ENCODE results near the gene C11orf91.
"Not testable (repeated sequence)": the region's sequence is repeated elsewhere in the genome, so short reads cannot be mapped to it uniquely, and the experiment has no call there.

C11orf91 gene

DNA sequence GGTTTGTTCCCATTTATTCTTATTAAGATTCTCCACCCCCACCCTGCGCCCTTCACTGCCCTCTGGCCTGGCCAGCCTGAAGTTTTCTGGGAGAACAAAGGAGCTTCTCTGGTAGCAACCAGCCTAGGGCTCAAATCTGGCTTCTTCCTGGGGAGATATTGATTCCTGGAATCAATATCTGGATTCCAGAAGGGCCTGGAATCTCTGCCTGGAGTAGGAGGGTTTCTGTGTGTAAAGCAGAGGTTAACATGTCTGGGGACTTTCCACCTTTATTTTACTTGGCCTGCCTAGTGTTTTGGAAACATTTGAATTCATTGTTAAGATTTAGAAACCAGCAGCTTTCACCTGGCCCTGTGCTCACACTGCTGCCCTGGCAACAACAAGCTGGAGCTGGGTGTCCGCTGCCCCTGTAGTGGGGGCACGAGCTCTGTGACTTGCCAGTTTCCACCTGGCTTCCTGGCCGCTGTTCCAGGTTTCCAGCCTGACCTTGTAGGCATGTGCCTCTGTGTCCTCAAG lies 5.5 kb downstream of the C11orf91 start:
- no peak for DNase-seq

DNA sequence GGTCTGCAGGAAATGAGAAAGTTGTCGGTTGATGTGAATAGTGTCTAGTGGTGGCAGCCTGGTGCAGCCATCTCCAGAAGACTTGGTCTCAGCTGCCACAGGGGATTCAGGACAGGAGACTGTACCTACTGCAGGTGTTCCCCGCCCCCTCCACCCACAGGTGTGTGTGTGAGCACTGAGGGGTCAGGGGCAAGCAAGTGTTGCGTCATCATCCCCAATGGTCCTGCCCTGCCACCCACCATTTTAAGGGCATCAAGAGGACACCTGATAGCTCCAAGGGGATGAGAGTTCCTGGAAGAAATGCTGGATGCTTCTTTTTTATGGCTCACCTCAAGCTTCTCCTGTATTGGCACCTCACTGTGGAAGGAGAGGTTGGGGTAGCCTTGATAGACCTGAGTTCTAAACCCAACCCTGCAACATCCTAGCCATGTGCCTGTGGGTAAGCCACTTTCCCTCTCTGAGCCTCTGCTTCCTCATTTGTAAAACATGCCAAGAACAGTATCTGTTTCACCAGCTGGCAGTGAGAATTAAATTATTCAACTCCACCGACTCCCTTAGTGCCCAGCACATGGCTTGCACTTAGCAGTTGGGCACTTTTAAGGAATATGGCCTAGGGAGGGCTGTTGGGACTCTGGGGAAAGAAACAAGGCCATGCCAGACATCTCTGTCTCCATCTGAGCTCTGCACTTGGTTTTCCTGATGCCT lies 6.1 kb downstream of the C11orf91 start:
- DNase-seq: no peak

DNA sequence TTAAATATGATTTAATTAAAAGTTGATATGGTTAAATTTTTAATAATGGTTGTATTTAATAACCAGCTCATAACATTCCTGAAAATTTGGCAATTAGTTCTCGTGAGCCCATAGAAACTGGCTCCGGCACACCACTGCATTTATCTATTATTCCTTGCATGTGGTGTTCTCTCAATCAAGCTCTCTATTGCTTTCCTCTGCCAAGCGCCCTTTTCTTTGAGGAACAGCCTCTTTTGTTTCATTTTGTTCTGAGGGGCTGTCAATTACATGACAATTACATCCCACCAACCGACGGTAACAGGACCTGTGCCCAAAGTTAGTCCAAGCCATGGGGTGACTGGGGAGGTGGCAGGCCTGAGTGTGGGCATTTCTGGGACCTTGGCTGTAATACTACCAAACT lies 8.1 kb downstream of the C11orf91 start:
- DNase-seq: no peak

DNA sequence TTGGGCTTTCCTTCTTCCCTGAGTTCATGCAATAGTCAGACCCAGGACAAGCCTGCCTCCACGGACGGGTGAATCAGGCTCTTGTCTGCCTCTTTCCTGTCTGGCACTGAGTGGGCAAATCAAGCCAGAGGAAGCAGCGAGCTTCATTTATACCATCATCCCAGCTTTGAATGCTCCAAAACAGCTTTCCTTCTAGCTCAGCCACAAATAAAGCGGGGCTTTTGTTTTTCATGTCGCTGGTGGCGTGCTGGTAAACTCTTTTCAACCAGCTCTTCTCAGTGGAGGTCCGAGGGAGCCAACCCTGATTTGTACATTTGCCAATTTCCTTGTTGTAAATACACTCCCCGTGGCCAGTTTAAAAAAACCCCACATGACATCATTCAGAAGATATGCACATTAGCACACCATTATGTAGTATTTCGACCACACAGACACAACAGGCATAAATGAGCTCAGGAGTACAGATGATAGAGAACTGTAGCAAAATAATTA lies 8.6 kb downstream of the C11orf91 start:
- DNase-seq: no peak

DNA sequence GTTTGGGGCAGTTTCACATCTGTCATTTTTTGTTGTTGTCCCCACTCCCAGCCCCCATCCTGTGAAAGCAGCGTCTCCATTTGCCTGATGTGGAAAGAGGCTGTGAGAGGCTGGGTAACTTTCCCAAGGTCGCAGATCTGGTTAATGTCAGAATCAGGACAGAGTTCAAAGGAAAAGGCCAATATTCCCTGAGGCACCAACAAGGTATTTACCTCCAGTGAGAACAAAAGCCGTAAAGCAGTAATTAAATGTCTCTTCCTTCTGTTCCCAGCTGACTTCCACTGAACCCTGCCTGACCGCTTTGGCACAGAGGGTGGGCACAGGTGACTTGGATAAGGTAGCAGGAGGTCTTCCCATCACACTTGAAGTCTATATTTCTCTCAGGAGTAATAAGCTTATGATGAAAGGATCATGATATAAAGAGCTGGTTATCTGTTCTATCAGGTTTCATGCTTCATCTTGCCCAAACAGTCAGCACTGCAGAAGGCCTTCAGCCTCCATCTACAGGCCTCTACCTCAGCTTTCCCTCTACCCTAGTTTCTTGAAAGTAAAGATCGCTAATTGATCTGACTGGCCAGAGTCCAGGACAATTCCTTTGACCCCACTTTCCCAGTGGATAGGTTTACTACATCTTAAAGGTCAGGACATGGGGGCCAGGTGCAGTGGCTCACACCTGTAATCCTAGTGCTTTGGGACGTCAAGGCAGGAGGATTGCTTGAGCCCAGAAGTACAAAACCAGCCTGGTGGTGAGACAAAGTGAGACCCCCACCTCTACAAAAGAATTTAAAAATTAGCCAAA lies 9.4 kb downstream of the C11orf91 start:
- no peak for DNase-seq

DNA sequence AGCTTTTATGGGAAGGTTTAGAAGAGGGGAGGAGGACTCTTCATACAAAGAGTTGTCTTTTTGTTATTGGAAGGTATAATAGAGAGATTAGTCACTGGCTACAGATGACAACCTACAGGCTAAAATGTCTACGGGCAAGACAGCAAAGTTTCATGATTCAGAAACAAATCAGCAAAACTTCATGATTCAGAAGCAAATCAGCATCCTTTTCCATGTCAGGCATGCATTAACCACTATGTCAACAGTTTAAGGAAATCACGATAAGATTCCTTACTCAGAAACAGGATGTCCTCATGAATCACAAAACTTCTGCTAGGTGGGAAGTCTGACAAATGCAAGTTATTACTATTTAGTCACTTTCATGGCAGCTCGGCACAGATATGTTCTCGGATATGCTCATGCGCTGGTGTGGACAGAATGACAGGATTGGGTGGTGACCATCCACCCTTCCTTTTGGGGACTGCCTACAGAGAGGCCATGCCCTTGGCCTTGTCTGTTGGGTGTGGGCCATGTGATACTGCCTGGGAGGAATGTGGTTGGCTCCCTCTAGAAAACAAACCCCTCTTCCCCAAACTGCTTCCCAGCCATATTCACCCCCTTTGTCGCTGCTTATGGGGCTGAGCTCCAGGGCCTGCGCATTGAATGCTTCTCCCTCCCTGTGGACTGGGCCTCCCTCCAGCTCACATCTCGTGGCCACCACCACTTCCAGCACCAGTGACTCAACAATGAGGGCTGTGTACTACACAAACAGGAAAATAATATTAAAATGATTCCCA lies 10.1 kb downstream of the C11orf91 start:
- no peak for DNase-seq

DNA sequence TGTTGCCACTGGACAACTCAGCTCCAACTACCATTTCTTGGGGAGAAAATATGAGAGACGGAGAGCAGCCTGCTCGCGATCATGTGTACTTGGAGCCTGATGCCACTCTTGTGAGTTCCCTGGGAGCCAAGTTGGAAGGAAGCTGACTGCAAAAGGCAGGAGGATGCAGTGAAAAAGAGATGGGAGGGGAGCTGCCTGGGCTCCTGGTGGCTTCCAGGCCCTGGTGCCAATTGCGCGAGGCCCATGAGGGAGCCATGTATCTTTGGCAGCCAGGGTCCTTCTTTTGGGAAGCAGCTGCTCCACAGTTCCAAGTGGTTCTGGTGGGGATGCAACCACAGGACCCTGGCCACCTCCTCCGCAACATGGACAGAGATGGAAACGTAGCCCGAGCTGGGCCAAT lies 11.1 kb downstream of the C11orf91 start:
- no peak for DNase-seq

DNA sequence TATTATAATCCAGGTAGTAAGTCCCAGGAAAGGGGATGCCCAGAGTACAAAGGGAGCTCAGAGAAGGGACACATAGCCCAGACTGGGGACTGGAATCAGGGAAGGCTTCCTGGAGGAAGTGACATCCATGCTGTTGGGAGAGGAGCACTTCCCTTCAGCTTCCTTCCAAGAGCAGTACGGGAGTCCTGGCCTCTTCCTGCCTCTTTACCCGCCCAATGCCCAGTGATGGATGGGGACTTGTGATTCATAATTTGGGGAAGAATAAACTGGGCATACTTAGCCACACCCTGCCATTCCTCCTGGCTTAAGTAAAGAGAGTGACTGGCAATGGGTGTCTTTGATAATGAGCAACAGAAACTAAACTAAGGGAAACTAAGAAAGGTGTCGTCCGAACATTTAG lies 11.5 kb downstream of the C11orf91 start:
- DNase-seq: no peak

DNA sequence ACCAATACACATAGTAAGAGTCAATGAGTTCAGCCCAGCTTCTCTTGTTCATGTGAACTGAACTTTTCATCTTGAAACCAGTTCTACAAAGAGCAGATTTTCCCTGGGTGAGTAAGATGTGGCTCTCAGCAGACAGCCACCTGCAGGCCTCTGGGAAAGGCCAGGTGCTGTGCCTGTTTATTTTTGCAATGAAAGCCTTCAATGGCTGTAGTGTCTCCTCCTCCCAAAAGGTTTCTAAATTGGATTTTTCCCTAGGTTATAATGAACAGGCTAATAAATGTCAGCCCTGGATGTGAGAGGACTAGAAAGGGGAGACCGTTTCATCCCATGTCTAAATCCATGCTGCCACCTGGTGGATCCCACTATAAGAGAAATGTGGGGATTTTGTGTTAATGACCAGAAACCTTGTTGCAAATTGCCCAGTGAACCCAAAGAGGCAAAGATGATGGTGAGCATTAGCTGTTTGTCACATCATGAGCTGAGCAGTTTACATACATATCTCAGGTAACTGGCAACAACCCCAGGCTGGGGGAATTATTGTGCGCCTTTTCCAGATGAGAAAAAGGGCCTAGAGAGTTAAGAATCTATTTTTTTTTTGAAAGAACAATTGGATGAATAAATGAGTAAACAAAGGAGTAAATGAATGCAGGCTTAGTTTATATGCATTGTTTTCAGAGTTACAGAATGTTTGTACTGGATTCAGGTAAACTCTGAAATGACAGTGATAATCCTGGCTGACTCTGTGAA lies 12.7 kb downstream of the C11orf91 start:
- DNase-seq: no peak

DNA sequence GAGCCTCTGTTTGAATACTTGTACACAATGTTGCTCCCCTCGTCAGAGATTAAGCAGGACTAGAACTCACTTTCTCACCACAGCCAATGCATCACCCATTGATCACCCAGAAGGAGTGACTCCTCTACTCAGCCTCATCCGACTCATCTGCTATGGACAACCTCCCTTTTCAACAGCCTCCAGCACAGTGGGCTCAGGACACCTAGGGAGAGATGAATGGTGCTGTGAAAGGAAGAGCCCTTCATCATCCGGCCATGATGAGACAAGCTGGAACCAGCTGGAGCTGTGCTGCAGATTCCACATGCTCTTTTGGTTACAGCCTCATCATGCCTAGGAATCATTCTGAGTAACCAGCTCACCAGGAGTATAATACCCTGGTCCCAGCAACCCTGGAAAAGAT lies 15.5 kb downstream of the C11orf91 start:
- DNase-seq: no peak

DNA sequence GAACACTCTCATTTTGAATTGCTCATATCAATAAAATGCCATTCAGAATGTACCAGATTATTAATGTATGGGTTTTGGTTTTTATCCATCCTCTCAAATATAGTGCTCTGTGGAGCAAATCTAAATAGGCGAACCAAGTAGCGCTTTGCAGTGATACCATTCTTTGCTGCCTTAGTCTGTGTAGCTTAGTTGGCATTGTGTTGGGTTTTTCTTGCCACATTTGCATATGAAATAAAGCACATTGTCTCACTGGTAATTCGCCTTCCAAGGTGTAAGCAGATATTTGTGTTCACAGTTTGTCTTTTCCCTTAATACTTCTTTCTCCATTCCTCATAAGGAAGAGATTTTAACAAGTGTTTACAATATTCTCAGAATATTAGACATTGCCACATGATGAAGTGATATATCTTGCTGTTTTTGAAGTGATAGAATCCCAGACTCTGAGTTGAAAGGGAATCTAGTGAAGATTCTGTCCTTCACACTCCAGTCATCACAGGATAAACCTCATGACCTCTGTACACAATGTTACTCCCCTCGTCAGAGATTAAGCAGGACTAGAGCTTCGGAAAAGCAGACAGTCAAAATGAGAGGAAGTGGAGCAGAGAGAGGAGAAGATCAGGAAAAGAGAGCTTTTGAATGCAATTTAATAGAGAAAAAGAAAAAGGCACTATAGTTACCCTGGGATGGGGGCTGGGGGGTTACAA lies 16.5 kb downstream of the C11orf91 start:
- no peak for DNase-seq

DNA sequence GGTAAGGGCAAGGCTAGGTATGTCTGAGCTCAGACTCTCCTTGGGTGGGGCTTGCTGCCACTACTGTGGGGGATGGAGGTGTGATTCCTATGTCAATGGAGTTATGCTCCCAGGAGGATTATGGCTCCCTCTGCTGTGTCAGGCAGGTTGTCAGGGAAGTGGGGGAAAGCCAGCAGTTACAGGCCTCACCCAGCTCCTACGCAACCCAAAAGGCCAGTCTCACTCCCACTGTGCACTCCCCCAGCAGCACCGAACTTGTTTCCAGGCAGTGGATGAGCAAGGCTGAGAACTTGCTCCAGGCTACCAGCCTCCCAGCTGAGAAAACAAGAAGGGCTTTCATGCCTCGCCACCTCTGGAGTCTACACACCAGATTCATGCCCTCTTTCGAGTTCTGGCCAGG lies 18.2 kb downstream of the C11orf91 start:
- DNase-seq: no peak

DNA sequence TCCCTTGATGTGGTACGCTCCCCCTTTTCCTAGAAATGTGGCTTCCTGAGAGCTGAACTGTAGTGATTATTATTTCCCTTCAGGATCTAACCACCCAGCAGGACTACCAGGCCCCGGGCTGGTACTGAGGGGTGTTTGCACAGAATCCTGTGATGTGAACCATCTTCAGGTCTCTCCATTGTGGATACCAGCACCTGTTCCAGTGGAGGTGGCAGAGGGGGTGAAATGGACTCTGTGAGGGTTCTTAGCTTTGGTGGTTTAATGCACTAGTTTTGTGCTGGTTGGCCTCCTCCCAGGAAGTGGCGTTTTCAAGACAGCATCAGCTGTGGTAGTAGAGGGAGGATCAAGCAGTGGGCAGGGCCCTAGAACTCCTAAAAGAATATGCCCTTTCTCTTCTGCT lies 18.6 kb downstream of the C11orf91 start:
- no peak for DNase-seq

DNA sequence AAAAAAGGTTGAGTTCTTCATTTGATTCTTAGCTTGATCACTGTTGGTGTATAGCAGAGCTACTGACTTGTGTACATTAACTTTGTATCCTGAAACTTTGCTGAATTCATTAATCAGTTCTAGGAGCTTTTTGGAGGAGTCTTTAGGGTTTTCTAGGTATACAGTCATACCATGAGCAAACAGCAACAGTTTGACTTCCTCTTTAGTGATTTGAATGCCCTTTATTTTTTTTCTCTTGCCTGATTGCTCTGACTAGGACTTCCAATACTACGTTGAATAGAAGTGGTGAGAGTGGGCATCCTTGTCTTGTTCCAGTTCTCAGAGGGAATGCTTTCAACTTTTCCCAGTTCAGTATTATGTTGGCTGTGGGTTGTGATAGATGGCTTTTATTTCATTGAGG lies 22.0 kb downstream of the C11orf91 start:
- DNase-seq: not testable (repeated sequence)

DNA sequence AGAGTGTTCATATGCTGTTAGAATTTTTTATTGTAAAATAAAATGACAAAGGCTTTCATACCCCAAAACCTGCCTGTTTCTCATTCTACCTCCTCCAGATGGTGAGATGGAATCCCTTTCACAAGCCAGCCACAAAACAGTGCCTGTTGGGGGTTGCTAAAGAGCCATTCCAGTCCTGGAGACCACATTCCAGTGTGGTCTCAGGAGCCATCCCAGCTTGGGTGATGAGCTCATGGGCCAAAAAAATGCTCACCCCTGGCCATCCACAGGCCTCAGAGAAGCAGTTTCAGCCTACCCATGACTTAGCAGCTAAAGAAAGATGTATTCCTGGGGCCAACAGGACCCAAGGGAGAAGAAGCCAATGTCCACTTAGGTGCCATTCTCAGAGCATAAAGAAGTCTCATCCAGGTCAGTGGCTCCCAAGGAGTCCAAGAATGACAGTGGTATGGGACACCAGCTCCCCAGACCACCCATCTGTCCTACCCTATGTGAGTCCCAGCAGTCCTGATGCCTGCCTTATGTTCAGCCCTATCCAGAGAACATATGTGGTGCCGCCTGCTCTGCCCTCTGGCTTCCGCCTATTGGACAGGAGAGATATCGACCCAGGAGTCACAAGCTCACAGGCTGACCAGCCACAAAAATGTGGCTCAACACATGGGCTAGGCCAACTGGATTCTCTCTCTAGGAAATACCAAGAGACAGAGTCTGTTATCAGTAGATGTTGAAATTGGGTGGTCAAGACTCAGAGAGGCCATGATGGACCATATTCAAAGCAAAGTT lies 26.4 kb downstream of the C11orf91 start:
- no peak for DNase-seq

DNA sequence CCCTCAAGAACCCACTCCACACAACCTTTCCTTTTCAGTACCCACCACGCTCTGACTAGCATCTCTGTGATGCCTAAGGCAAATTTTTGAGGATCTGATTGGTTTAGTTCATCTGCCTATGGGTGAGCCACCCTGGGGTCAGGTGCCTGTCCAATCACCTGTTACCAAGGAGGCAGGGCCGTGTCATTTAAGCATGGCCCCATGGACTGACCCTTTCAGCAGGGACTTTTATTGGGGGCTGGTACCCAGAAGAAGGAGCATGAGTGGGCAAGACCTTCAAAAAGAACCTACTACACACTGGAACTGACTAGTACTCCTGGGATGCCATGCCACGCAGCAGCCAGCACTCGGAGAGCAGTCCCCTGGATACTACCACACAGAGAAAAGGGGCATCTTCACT lies 28.4 kb downstream of the C11orf91 start:
- DNase-seq: no peak

DNA sequence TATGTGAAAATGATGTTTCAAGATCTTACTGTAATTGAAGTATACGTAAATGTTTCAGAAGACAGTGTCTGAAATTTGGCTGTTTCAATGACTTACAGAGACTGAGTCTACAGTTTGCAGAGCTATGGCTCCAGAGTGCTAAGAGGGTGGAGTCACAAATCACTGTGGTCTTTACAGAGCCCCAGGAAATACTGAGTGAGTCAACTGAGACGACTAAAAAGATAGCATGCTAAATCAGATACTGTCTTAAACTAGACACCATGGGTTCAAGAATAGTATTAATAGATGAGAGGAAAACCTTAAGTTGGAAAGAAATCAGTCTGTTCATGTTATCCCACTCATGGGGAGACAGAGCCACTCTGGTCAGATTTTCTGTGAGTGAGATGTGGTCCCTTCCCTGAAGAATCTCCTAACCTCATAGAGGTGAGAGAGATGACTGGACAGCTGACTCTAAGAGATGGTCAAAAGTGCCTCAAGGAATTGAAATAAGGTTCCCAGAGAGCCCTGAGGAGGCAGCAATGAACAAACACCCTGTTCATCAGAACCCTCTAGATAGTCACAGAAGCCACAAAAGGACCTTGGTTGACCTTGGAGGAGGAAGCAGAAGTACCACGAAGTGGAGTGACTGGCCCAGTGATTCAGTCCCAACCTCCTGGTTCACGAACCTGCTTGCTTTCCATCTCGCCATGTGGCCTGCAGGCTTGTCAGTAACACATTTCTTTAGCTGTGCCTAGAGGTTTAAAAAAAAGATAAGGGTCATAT lies 30.2 kb downstream of the C11orf91 start:
- no peak for DNase-seq

DNA sequence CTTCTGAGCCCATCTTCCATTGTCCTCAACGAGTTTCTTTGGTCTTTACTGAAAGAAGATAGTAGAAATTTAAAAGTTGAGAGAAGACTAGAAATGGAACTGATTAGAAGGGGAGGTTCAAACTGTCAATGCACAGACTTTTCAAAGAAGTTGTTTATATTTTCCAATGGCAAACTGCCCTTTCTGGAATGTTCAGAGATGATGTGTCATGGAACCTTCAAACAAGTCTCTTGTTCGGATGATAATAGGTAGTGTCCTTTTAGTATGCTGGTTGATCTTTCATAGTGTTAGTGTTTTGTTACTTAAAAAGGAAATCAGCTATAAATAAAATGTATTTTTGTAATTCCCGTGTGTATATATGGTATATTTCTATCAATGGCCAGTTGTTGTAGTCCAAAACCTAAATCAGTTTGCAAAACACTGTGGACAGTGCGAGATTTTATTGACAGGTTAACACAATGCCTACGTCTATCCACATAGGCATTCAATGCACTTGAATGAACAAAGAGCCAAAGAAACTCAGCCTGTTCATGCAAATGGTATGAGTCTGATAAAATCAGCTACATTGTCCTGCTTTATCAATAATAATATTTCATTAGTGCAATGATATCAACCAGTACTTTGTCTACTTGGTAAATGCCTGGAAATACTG lies 30.9 kb downstream of the C11orf91 start:
- DNase-seq: no peak

DNA sequence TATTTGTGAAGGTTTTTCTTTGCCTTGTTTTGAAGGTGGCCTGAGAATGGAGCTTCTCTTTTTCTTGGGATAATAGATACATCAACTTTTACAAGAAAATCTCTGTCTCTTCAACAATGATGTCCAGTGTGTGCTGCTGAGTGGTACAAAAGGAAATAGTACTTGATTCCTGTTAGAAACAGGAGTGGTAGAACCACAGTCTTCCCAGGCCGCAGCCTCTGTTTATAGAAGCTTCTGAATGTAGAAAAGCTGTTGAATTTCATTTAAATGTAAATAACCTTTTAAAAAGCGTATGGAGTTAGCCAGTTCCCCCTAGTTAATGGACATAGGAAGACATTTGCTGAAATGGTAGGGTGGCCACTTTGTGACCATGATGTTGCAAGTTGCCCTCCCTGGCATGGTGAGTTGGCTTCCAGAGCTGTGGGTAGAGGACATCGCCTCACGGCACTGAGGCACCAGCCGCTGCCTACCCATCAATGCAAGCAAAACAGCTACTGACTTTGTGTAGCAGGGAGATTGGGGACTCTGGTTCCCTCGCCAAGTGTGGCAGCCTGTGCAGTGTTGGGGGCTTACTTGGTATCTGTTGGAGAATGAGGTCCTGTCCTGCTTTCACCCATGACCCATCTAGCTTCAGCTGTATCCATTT lies 31.6 kb downstream of the C11orf91 start:
- no peak for DNase-seq
